DND-41 (cell line): ENCODE data around the gene SYNE1.
"Not testable (repeated sequence)": the region's sequence is repeated elsewhere in the genome, so short reads cannot be mapped to it uniquely, and the experiment has no call there.

Source experiments
- ATAC-seq: fragments of 200-7000 bp; cut with Tn5 transposase; 3 replicates; pipeline ENCODE4 v1.9.1; 2021; ENCODE audit warnings: low read depth; ENCODE audit not compliant: insufficient read depth
- DNase-seq: peaks from one replicate; pipeline ENCODE4 v3.0.0-alpha.2; 2020
- H2AFZ ChIP-seq: 2 replicates; pipeline ENCODE4 v1.6.0; 2012; ENCODE audit warnings: low read depth, low read length
- H3K27ac ChIP-seq: 2 replicates; pipeline ENCODE4 v1.5.1; 2012; ENCODE audit warnings: low read length, inconsistent platforms
- H3K27me3 ChIP-seq: fragments of 200-600 bp; sonication (generic); 2 replicates; pipeline ENCODE4 v1.6.0; 2012; ENCODE audit warnings: low read length, mild to moderate bottlenecking, inconsistent platforms; ENCODE audit not compliant: insufficient read depth, poor library complexity
- H3K36me3 ChIP-seq: 2 replicates; pipeline ENCODE4 v1.5.1; 2012; ENCODE audit warnings: low read length, inconsistent platforms; ENCODE audit not compliant: insufficient read depth
- H3K4me1 ChIP-seq: 2 replicates; pipeline ENCODE4 v1.5.1; 2012; ENCODE audit warnings: mild to moderate bottlenecking, low read length; ENCODE audit not compliant: insufficient read depth
- H3K4me2 ChIP-seq: 2 replicates; pipeline ENCODE4 v1.6.0; 2012; ENCODE audit warnings: mild to moderate bottlenecking, moderate library complexity, low read length, inconsistent platforms; ENCODE audit not compliant: insufficient read depth
- H3K4me3 ChIP-seq, 2 experiments: fragments of 200-600 bp in 1 of 2; shearing (Covaris generic) in 1 of 2; 2 replicates each; pipeline ENCODE4 v1.5.1; 2012 to 2016; ENCODE audit warnings: inconsistent platforms in 2 of 2, low read length in 2 of 2, mild to moderate bottlenecking in 2 of 2, low read depth in 1 of 2, moderate library complexity in 1 of 2
- H3K79me2 ChIP-seq: 2 replicates; pipeline ENCODE4 v1.6.0; 2012; ENCODE audit warnings: low read length, inconsistent platforms; ENCODE audit not compliant: insufficient read depth
- H3K9ac ChIP-seq: 2 replicates; pipeline ENCODE4 v1.6.0; 2012; ENCODE audit warnings: low read depth, mild to moderate bottlenecking, inconsistent platforms, low read length, moderate library complexity
- H3K9me3 ChIP-seq: 2 replicates; pipeline ENCODE4 v1.5.1; 2012; ENCODE audit warnings: low read length, moderate library complexity, mild to moderate bottlenecking, inconsistent platforms; ENCODE audit not compliant: insufficient read depth, severe bottlenecking
- H4K20me1 ChIP-seq: 2 replicates; pipeline ENCODE4 v1.6.0; 2012; ENCODE audit warnings: low read length; ENCODE audit not compliant: insufficient read depth
- EZH2 ChIP-seq: IDR thresholded peaks from 3 replicates; pipeline ENCODE4 v1.6.1; 2012; ENCODE audit warnings: borderline replicate concordance, low read depth, mild to moderate bottlenecking, moderate library complexity, low read length, inconsistent platforms; ENCODE audit not compliant: severe bottlenecking
- TF ChIP-seq, protein P1 (sequence below): IDR thresholded peaks from 2 replicates; pipeline ENCODE4 v1.5.1; 2012; ENCODE audit warnings: borderline replicate concordance, low read length, moderate library complexity, mild to moderate bottlenecking; ENCODE audit not compliant: poor library complexity, severe bottlenecking; ENCODE audit errors: extremely low read depth

Gene SYNE1

DNA sequence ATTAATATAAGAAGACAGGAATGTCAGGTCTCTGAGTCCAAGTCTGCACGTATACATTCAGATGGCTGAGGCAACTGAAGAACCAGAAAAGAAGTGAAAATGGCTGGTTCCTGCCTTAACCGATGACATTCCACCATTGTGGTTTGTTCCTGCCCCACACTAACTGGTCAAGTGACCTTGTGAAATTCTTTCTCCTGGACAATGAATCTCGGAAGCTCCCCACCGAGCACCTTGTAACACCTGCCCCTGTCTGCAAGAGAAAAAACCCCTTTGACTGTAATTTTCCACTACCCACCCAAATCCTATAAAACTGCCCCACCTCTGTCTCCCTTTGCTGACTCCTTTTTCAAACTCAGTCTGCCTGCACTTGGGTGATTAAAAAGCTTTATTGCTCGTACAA lies 140.4 kb downstream of the SYNE1 start:
- Histone ChIP-seq H3K4me1 (no peaks in the 10 kb centered on the region), H3K36me3 (no peaks in the 10 kb centered on the region), H3K27me3 (no peaks in the 10 kb centered on the region), H3K4me2 (no peak overlapping the region), H3K4me3 (no peak overlapping the region), H3K9me3 (no peaks in the 10 kb centered on the region), H4K20me1 (no peaks in the 10 kb centered on the region), H3K9ac (no peak overlapping the region), H3K27ac (no peak overlapping the region), H2AFZ (no peak overlapping the region), H3K79me2 (no peaks in the 10 kb centered on the region)
- ATAC-seq: no peak
- no peak for DNase-seq
- TF ChIP-seq EZH2: no peak
- TF ChIP-seq, protein P1, sequence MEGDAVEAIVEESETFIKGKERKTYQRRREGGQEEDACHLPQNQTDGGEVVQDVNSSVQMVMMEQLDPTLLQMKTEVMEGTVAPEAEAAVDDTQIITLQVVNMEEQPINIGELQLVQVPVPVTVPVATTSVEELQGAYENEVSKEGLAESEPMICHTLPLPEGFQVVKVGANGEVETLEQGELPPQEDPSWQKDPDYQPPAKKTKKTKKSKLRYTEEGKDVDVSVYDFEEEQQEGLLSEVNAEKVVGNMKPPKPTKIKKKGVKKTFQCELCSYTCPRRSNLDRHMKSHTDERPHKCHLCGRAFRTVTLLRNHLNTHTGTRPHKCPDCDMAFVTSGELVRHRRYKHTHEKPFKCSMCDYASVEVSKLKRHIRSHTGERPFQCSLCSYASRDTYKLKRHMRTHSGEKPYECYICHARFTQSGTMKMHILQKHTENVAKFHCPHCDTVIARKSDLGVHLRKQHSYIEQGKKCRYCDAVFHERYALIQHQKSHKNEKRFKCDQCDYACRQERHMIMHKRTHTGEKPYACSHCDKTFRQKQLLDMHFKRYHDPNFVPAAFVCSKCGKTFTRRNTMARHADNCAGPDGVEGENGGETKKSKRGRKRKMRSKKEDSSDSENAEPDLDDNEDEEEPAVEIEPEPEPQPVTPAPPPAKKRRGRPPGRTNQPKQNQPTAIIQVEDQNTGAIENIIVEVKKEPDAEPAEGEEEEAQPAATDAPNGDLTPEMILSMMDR: no peak

- not testable (repeated sequence) for H3K4me1 ChIP-seq, DNase-seq, H3K4me2 ChIP-seq, H3K36me3 ChIP-seq, ATAC-seq, H4K20me1 ChIP-seq, H3K27me3 ChIP-seq, H3K9me3 ChIP-seq, H3K4me3 ChIP-seq, H3K79me2 ChIP-seq, H3K27ac ChIP-seq, H3K9ac ChIP-seq, H2AFZ ChIP-seq
Measured at GRCh38 chr6:152495456-152495855, 141.7 kb downstream of the SYNE1 start.

DNA sequence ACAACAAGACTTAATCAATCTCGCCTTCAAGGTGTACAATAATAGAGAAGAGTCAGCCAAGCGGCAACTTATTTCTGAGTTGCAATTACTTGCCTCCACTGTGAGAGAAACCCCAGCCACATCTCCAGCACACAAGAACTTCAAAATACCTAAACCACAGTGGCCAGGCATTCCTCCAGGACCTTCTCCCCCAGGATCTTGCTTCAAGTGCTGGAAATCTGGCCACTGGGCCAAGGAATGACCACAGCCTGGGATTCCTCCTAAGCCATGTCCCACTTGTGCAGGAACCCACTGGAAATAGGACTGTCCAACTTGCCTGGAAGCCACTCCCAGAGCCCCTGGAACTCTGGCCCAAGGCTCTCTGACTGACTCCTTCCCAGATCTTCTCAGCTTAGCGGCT lies 144.9 kb downstream of the SYNE1 start:
- H3K4me2 ChIP-seq, H4K20me1 ChIP-seq, ATAC-seq, H3K9ac ChIP-seq, H3K27ac ChIP-seq, H3K4me3 ChIP-seq, H3K9me3 ChIP-seq, H3K4me1 ChIP-seq, H2AFZ ChIP-seq, H3K79me2 ChIP-seq, H3K27me3 ChIP-seq, H3K36me3 ChIP-seq, DNase-seq: not testable (repeated sequence)

GRCh38 chr6:152491501-152491900 lies 145.7 kb downstream of the SYNE1 start:
- not testable (repeated sequence) for H3K4me3 ChIP-seq, H4K20me1 ChIP-seq, H3K36me3 ChIP-seq, H3K79me2 ChIP-seq, H3K27ac ChIP-seq, H2AFZ ChIP-seq, H3K9ac ChIP-seq, ATAC-seq, H3K9me3 ChIP-seq, H3K4me2 ChIP-seq, DNase-seq, H3K27me3 ChIP-seq, H3K4me1 ChIP-seq

GRCh38 chr6:152490971-152491378 lies 146.2 kb downstream of the SYNE1 start:
- not testable (repeated sequence) for H3K36me3 ChIP-seq, H2AFZ ChIP-seq, H3K4me3 ChIP-seq, H3K9me3 ChIP-seq, DNase-seq, ATAC-seq, H3K4me1 ChIP-seq, H3K4me2 ChIP-seq, H4K20me1 ChIP-seq, H3K27ac ChIP-seq, H3K79me2 ChIP-seq, H3K27me3 ChIP-seq, H3K9ac ChIP-seq
